ENCODE measurements around the gene POU6F2.
"Not testable (repeated sequence)": the region's sequence is repeated elsewhere in the genome, so short reads cannot be mapped to it uniquely, and the experiment has no call there.

POU6F2 gene

GRCh38 chr7:39355664-39356063 is 378.0 kb downstream of the POU6F2 start:
- no peak for DNase-seq (ENCODE audit: low spot score)

- DNase-seq (ENCODE audit: low spot score) = no peak
These were observed 378.6 kb downstream of the POU6F2 start for GRCh38 chr7:39356172-39356925.

GRCh38 chr7:39357648-39358047 is 379.9 kb downstream of the POU6F2 start:
- DNase-seq (ENCODE audit: low spot score) = no peak

- DNase-seq (ENCODE audit: low spot score) = no peak
These were observed 382.3 kb downstream of the POU6F2 start for GRCh38 chr7:39360038-39360437.

- DNase-seq (ENCODE audit: low spot score) = no peak
These were observed 383.1 kb downstream of the POU6F2 start for GRCh38 chr7:39360766-39361165.

- DNase-seq (ENCODE audit: low spot score) = no peak
These were observed 388.1 kb downstream of the POU6F2 start for GRCh38 chr7:39365751-39366295.

- no peak for DNase-seq (ENCODE audit: low spot score)
These were observed 389.7 kb downstream of the POU6F2 start for GRCh38 chr7:39367451-39367850.

GRCh38 chr7:39367943-39368342 is 390.2 kb downstream of the POU6F2 start:
- DNase-seq (ENCODE audit: low spot score) = no peak

- DNase-seq (ENCODE audit: low spot score) = no peak
These were observed 394.7 kb downstream of the POU6F2 start for GRCh38 chr7:39372383-39372782.

GRCh38 chr7:39374436-39375040 is 396.8 kb downstream of the POU6F2 start:
- DNase-seq (ENCODE audit: low spot score) = no peak

GRCh38 chr7:39375047-39375873 is 397.6 kb downstream of the POU6F2 start:
- no peak for DNase-seq (ENCODE audit: low spot score)

- DNase-seq (ENCODE audit: low spot score) = no peak
These were observed 398.1 kb downstream of the POU6F2 start for GRCh38 chr7:39375874-39376190.

- DNase-seq (ENCODE audit: low spot score) = not testable (repeated sequence)
These were observed 399.2 kb downstream of the POU6F2 start for GRCh38 chr7:39376881-39377280.

GRCh38 chr7:39379416-39379815 is 401.7 kb downstream of the POU6F2 start:
- no peak for DNase-seq (ENCODE audit: low spot score)

GRCh38 chr7:39383136-39383535 is 405.4 kb downstream of the POU6F2 start:
- no peak for DNase-seq (ENCODE audit: low spot score)

GRCh38 chr7:39384386-39384785 is 406.7 kb downstream of the POU6F2 start:
- DNase-seq (ENCODE audit: low spot score) = no peak

- DNase-seq (ENCODE audit: low spot score) = no peak
These were observed 409.0 kb downstream of the POU6F2 start for GRCh38 chr7:39386718-39387117.

GRCh38 chr7:39392151-39392550 is 414.4 kb downstream of the POU6F2 start:
- DNase-seq (ENCODE audit: low spot score) = no peak

- DNase-seq (ENCODE audit: low spot score) = no peak
These were observed 416.5 kb downstream of the POU6F2 start for GRCh38 chr7:39394105-39394680.

GRCh38 chr7:39399458-39399857 is 421.7 kb downstream of the POU6F2 start:
- no peak for DNase-seq (ENCODE audit: low spot score)

GRCh38 chr7:39399986-39400385 is 422.3 kb downstream of the POU6F2 start:
- no peak for DNase-seq (ENCODE audit: low spot score)

GRCh38 chr7:39400836-39401235 is 423.1 kb downstream of the POU6F2 start:
- no peak for DNase-seq (ENCODE audit: low spot score)

Measured in left forelimb (tissue), 1 donor.